ENCODE measurements around the gene FGF6. TPM values are rescaled to one million over a fixed set of nuclear protein-coding genes. Genes with fewer than 3 reads are reported as not detected.
A peak's percentile ranks its signal among the peaks of the same experiment; 100 is the strongest.
"Not testable (repeated sequence)": the region's sequence is repeated elsewhere in the genome, so short reads cannot be mapped to it uniquely, and the experiment has no call there.

The FGF6 gene
- total RNA-seq, 2 experiments from 2014 or later: not detected

GRCh38 chr12:4468994-4469393 is 23.4 kb upstream of the FGF6 start:
- Mint-ChIP-seq H3K9me3 (no peaks in the 10 kb centered on the region), H3K27ac (no peak overlapping the region), H3K4me1 (ENCODE audit: low read depth) (peaks cover 2% of the 10 kb centered on the region), H3K36me3 (ENCODE audit: low read depth) (no peaks in the 10 kb centered on the region), H3K27me3 (ENCODE audit: low read depth) (peaks cover 5% of the 10 kb centered on the region), H3K4me3 (no peak overlapping the region)
- CTCF ChIA-PET: interaction anchor here (0.5 to 0.6 kb wide), 2 partner anchors 275 to 474 kb away, joined by 3 read pairs; no protein-coding TSS in a partner anchor
- no peak for DNase-seq
- intact Hi-C loops (cut with micrococcal nuclease): no loop called here

GRCh38 chr12:4460761-4461160 is 15.1 kb upstream of the FGF6 start:
- Mint-ChIP-seq H3K27me3 (ENCODE audit: low read depth) (no peaks in the 10 kb centered on the region), H3K4me1 (ENCODE audit: low read depth) (no peaks in the 10 kb centered on the region), H3K4me3 (no peak overlapping the region), H3K36me3 (ENCODE audit: low read depth) (no peaks in the 10 kb centered on the region), H3K27ac (no peak overlapping the region), H3K9me3 (no peaks in the 10 kb centered on the region)
- DNase-seq: no peak
- CTCF ChIA-PET: interaction anchor here (0.6 to 0.7 kb wide), 2 partner anchors 17 to 68 kb away, joined by 3 to 4 read pairs; no protein-coding TSS in a partner anchor
- intact Hi-C loops (cut with micrococcal nuclease): no loop called here

- H3K9me3 Mint-ChIP-seq; H3K4me1 Mint-ChIP-seq (ENCODE audit: low read depth); intact Hi-C loops (cut with micrococcal nuclease); H3K4me3 Mint-ChIP-seq; H3K36me3 Mint-ChIP-seq (ENCODE audit: low read depth); H3K27ac Mint-ChIP-seq: not testable (repeated sequence)
- DNase-seq: peak; percentile 15
- H3K27me3 Mint-ChIP-seq (ENCODE audit: low read depth): peaks cover 12% of the 10 kb centered on the region
- CTCF ChIA-PET: interaction anchor here (0.9 kb wide), 1 partner anchor 35 kb away, joined by 3 read pairs; no protein-coding TSS in a partner anchor
These were observed 10.2 kb upstream of the FGF6 start for GRCh38 chr12:4455849-4456248.

GRCh38 chr12:4454315-4454860 is 8.8 kb upstream of the FGF6 start:
- peaks cover 12% of the 10 kb centered on the region for H3K27me3 Mint-ChIP-seq (ENCODE audit: low read depth)
- DNase-seq: no peak
- no peaks in the 10 kb centered on the region for H3K9me3 Mint-ChIP-seq
- no peak overlapping the region for H3K27ac Mint-ChIP-seq
- peaks cover 9% of the 10 kb centered on the region for H3K4me1 Mint-ChIP-seq (ENCODE audit: low read depth)
- CTCF ChIA-PET: no interaction called here
- no peaks in the 10 kb centered on the region for H3K36me3 Mint-ChIP-seq (ENCODE audit: low read depth)
- intact Hi-C loops (cut with micrococcal nuclease): no loop called here
- no peak overlapping the region for H3K4me3 Mint-ChIP-seq

GRCh38 chr12:4451694-4452093 is 6.1 kb upstream of the FGF6 start:
- H3K4me1 Mint-ChIP-seq (ENCODE audit: low read depth): peaks cover 9% of the 10 kb centered on the region
- H3K27me3 Mint-ChIP-seq (ENCODE audit: low read depth): peaks cover 12% of the 10 kb centered on the region
- H3K9me3 Mint-ChIP-seq: no peaks in the 10 kb centered on the region
- H3K36me3 Mint-ChIP-seq (ENCODE audit: low read depth): no peaks in the 10 kb centered on the region
- no peak overlapping the region for H3K4me3 Mint-ChIP-seq
- no peak for DNase-seq
- H3K27ac Mint-ChIP-seq: no peak overlapping the region
- intact Hi-C loops (cut with micrococcal nuclease): no loop called here
- CTCF ChIA-PET: interaction anchor here (0.9 kb wide), 1 partner anchor 31 kb away, joined by 3 read pairs; no protein-coding TSS in a partner anchor

GRCh38 chr12:4450551-4451112 is 5.0 kb upstream of the FGF6 start:
- Mint-ChIP-seq H3K4me3 (no peak overlapping the region), H3K4me1 (ENCODE audit: low read depth) (peaks cover 9% of the 10 kb centered on the region), H3K36me3 (ENCODE audit: low read depth) (no peaks in the 10 kb centered on the region), H3K9me3 (no peaks in the 10 kb centered on the region), H3K27ac (no peak overlapping the region), H3K27me3 (ENCODE audit: low read depth) (peaks cover 12% of the 10 kb centered on the region)
- DNase-seq: no peak
- intact Hi-C loops (cut with micrococcal nuclease): no loop called here
- CTCF ChIA-PET: interaction anchor here (1.1 kb wide), 1 partner anchor 8 kb away, joined by 3 read pairs; no protein-coding TSS in a partner anchor

GRCh38 chr12:4449851-4450221 is 4.2 kb upstream of the FGF6 start:
- intact Hi-C loops (cut with micrococcal nuclease): no loop called here
- DNase-seq: no peak
- H3K27me3 Mint-ChIP-seq (ENCODE audit: low read depth): peaks cover 12% of the 10 kb centered on the region
- no peaks in the 10 kb centered on the region for H3K36me3 Mint-ChIP-seq (ENCODE audit: low read depth)
- H3K4me1 Mint-ChIP-seq (ENCODE audit: low read depth): peaks cover 9% of the 10 kb centered on the region
- H3K27ac Mint-ChIP-seq: no peak overlapping the region
- H3K9me3 Mint-ChIP-seq: no peaks in the 10 kb centered on the region
- CTCF ChIA-PET: interaction anchor here (1.1 kb wide), 1 partner anchor 9 kb away, joined by 3 read pairs; no protein-coding TSS in a partner anchor
- H3K4me3 Mint-ChIP-seq: no peak overlapping the region

- Mint-ChIP-seq H3K27me3 (ENCODE audit: low read depth) (peaks cover 12% of the 10 kb centered on the region), H3K4me3 (no peak overlapping the region), H3K36me3 (ENCODE audit: low read depth) (no peaks in the 10 kb centered on the region), H3K9me3 (no peaks in the 10 kb centered on the region), H3K27ac (no peak overlapping the region), H3K4me1 (ENCODE audit: low read depth) (peaks cover 9% of the 10 kb centered on the region)
- intact Hi-C loops (cut with micrococcal nuclease): no loop called here
- CTCF ChIA-PET: no interaction called here
- DNase-seq: no peak
These were observed 3.6 kb upstream of the FGF6 start for GRCh38 chr12:4448943-4449850.

- H3K9me3 Mint-ChIP-seq: no peaks in the 10 kb centered on the region
- H3K4me3 Mint-ChIP-seq: no peak overlapping the region
- H3K27ac Mint-ChIP-seq: no peak overlapping the region
- DNase-seq: no peak
- intact Hi-C loops (cut with micrococcal nuclease): no loop called here
- H3K27me3 Mint-ChIP-seq (ENCODE audit: low read depth): peaks cover 12% of the 10 kb centered on the region
- CTCF ChIA-PET: no interaction called here
- peaks cover 3% of the 10 kb centered on the region for H3K4me1 Mint-ChIP-seq (ENCODE audit: low read depth)
- no peaks in the 10 kb centered on the region for H3K36me3 Mint-ChIP-seq (ENCODE audit: low read depth)
These were observed 2.8 kb upstream of the FGF6 start for GRCh38 chr12:4448371-4448940.

- Mint-ChIP-seq H3K27me3 (ENCODE audit: low read depth) (peaks cover 10% of the 10 kb centered on the region), H3K4me1 (ENCODE audit: low read depth) (no peaks in the 10 kb centered on the region), H3K36me3 (ENCODE audit: low read depth) (no peaks in the 10 kb centered on the region), H3K27ac (no peak overlapping the region), H3K9me3 (no peaks in the 10 kb centered on the region), H3K4me3 (no peak overlapping the region)
- no peak for DNase-seq
- intact Hi-C loops (cut with micrococcal nuclease): no loop called here
- CTCF ChIA-PET: no interaction called here
These were observed 1.5 kb upstream of the FGF6 start for GRCh38 chr12:4447151-4447550.

- Mint-ChIP-seq H3K4me1 (ENCODE audit: low read depth) (no peaks in the 10 kb centered on the region), H3K27ac (no peak overlapping the region), H3K4me3 (no peak overlapping the region), H3K27me3 (ENCODE audit: low read depth) (peaks cover 4% of the 10 kb centered on the region), H3K36me3 (ENCODE audit: low read depth) (no peaks in the 10 kb centered on the region), H3K9me3 (no peaks in the 10 kb centered on the region)
- CTCF ChIA-PET: interaction anchor here (0.5 to 0.8 kb wide), 2 partner anchors 26 to 82 kb away, joined by 3 read pairs; no protein-coding TSS in a partner anchor
- no peak for DNase-seq
- intact Hi-C loops (cut with micrococcal nuclease): no loop called here
These were observed 720 bp upstream of the FGF6 start for GRCh38 chr12:4446335-4446734.

GRCh38 chr12:4444031-4444430 is 1.6 kb downstream of the FGF6 start:
- DNase-seq: no peak
- intact Hi-C loops (cut with micrococcal nuclease): no loop called here
- CTCF ChIA-PET: interaction anchor here (0.6 kb wide), 1 partner anchor 17 kb away, joined by 3 read pairs; no protein-coding TSS in a partner anchor
- H3K9me3 Mint-ChIP-seq: no peaks in the 10 kb centered on the region
- no peaks in the 10 kb centered on the region for H3K27me3 Mint-ChIP-seq (ENCODE audit: low read depth)
- H3K27ac Mint-ChIP-seq: no peak overlapping the region
- peaks cover under 1% of the 10 kb centered on the region for H3K4me1 Mint-ChIP-seq (ENCODE audit: low read depth)
- no peak overlapping the region for H3K4me3 Mint-ChIP-seq
- no peaks in the 10 kb centered on the region for H3K36me3 Mint-ChIP-seq (ENCODE audit: low read depth)

Measured in activated naive CD4-positive, alpha-beta T cell treated with anti-CD3 and anti-CD28 coated beads for 36 hours (primary cell).